ENCODE data around the gene FAXDC2. TPM values are rescaled to one million over a fixed set of nuclear protein-coding genes. Genes with fewer than 3 reads are reported as not detected.

Gene FAXDC2
- total and polyA plus RNA-seq, 2 of the 13 experiments (the other 11 are each of a cell fraction or from before 2014, with no cell fraction given), result 4.7 to 58.8 TPM

- TF ChIP-seq MATR3 (CRISPR knock-in tag; IDR thresholded peaks at IDR 0.05) (no peak), ZNF644 (CRISPR knock-in tag; IDR thresholded peaks at IDR 0.05; ENCODE audit: low read depth) (no peak), ZBTB7B (CRISPR knock-in tag; IDR thresholded peaks at IDR 0.05) (no peak), ZNF891 (CRISPR knock-in tag; IDR thresholded peaks at IDR 0.05) (no peak), ZNF703 (CRISPR knock-in tag; IDR thresholded peaks at IDR 0.05; ENCODE audit: borderline replicate concordance) (no peak), ZNF7 (CRISPR knock-in tag; IDR thresholded peaks at IDR 0.05) (no peak), SIN3A (IDR thresholded peaks at IDR 0.05; ENCODE audit: borderline replicate concordance, low read depth, low read length) (no peak), GATAD1 (CRISPR knock-in tag; IDR thresholded peaks at IDR 0.05) (no peak), HNRNPK (IDR thresholded peaks at IDR 0.05; ENCODE audit: low read depth, low read length, poor library complexity, severe bottlenecking) (no peak), MYNN (CRISPR knock-in tag; IDR thresholded peaks at IDR 0.05; ENCODE audit: low read depth) (no peak), ZNF562 (CRISPR knock-in tag; IDR thresholded peaks at IDR 0.05; ENCODE audit: borderline replicate concordance) (no peak), AGO2 (optimal IDR thresholded peaks at IDR 0.05; ENCODE audit: low read depth, low read length) (no peak), SOX13 (IDR thresholded peaks at IDR 0.05) (no peak), SOX13 (CRISPR knock-in tag; conservative IDR thresholded peaks at IDR 0.05 in 1 of 2, IDR thresholded peaks at IDR 0.05 in 1 of 2) (peak in 1 of 2 experiments; percentile 78; a peak in 2 of 4 replicates), EHMT2 (IDR thresholded peaks at IDR 0.05; ENCODE audit: borderline replicate concordance, low read depth, low read length) (no peak), ZBTB34 (CRISPR knock-in tag; IDR thresholded peaks at IDR 0.05) (0 out of 2 replicates have a peak, but pooled peaks have one; percentile 24), PHF20 (CRISPR knock-in tag; IDR thresholded peaks at IDR 0.05) (no peak), ZNF670 (CRISPR knock-in tag; IDR thresholded peaks at IDR 0.05; ENCODE audit: borderline replicate concordance) (no peak), ZNF350 (CRISPR knock-in tag; IDR thresholded peaks at IDR 0.05; ENCODE audit: borderline replicate concordance, low read depth) (no peak), ZNF569 (CRISPR knock-in tag; IDR thresholded peaks at IDR 0.05; ENCODE audit: borderline replicate concordance) (no peak), POLR2AphosphoS5 (IDR thresholded peaks at IDR 0.05; ENCODE audit: low read depth, low read length) (no peak), TBX3 (IDR thresholded peaks at IDR 0.05; ENCODE audit: borderline replicate concordance) (peak; percentile 83; the same call in 1 of the 2 replicates), HOXA9 (CRISPR knock-in tag; IDR thresholded peaks at IDR 0.05; ENCODE audit: borderline replicate concordance) (no peak), GRHL1 (CRISPR knock-in tag; conservative IDR thresholded peaks at IDR 0.05) (no peak), TRIM24 (CRISPR knock-in tag; IDR thresholded peaks at IDR 0.05) (no peak), ZNF775 (CRISPR knock-in tag; IDR thresholded peaks at IDR 0.05; ENCODE audit: borderline replicate concordance) (no peak), FOXA3 (CRISPR knock-in tag; IDR thresholded peaks at IDR 0.05) (peak; percentile 97), UBTF (CRISPR knock-in tag; IDR thresholded peaks at IDR 0.05) (no peak)
Measured at GRCh38 chr5:154834053-154834452, 16.4 kb downstream of the FAXDC2 start (continued).

Data from HepG2 (cell line).